Upper lobe of left lung (tissue), 6 donors: ENCODE measurements around the gene PTGER4. TPM values are rescaled to one million over a fixed set of nuclear protein-coding genes. Genes with fewer than 3 reads are reported as not detected.

Experiments
- ATAC-seq, 2 donors: fragments of 200-7000 bp; cut with Tn5 transposase; one replicate each; pipeline ENCODE4 v1.9.1; 2022; ENCODE audit warnings: mild to moderate bottlenecking in 2 of 2, moderate library complexity in 2 of 2; ENCODE audit not compliant: low FRiP score in 2 of 2
- DNase-seq, 2 donors: peaks; one replicate each; pipeline ENCODE4 v3.0.0-alpha.2; 2019 to 2020
- H3K27ac ChIP-seq, 4 donors: fragments of 200-600 bp; sonication (generic); one replicate each; pipeline ENCODE4 v1.5.1; 2016 to 2019
- H3K27me3 ChIP-seq, 4 donors: fragments of 200-600 bp; sonication (generic); one replicate each; pipeline ENCODE4 v1.5.1; 2017 to 2019
- H3K36me3 ChIP-seq, 4 donors: fragments of 200-600 bp; sonication (generic); one replicate each; pipeline ENCODE4 v1.5.1; 2016 to 2019
- H3K4me1 ChIP-seq, 4 donors: fragments of 200-600 bp; sonication (generic); one replicate each; pipeline ENCODE4 v1.5.1; 2018 to 2019
- H3K4me3 ChIP-seq, 4 donors: fragments of 200-600 bp; sonication (generic); one replicate each; pipeline ENCODE4 v1.5.1; 2017 to 2019; ENCODE audit warnings: mild to moderate bottlenecking in 2 of 4, moderate library complexity in 1 of 4
- H3K9me3 ChIP-seq, 4 donors: fragments of 200-600 bp; sonication (generic); one replicate each; pipeline ENCODE4 v1.5.1; 2018 to 2019
- EP300 ChIP-seq, 4 donors: sonication (generic); formaldehyde crosslinking; IDR thresholded peaks; one replicate each; pipeline ENCODE4 v1.5.1; 2017; ENCODE audit warnings: antibody characterized with exemption in 4 of 4, control low read depth in 2 of 4
- POLR2A ChIP-seq, 4 donors: fragments of 450-650 bp; IDR thresholded peaks; one replicate each; pipeline ENCODE4 v1.5.1; 2016 to 2017; ENCODE audit warnings: antibody characterized with exemption in 4 of 4, mild to moderate bottlenecking in 2 of 4
- POLR2AphosphoS5 ChIP-seq, 2 donors: sonication (generic); formaldehyde crosslinking; IDR thresholded peaks; one replicate each; pipeline ENCODE4 v1.5.1; 2017; ENCODE audit warnings: antibody characterized with exemption in 2 of 2
- WGBS, 2 donors: methylation state at CpG; one replicate each; pipeline ENCODE4 v1.1.5; 2017 to 2018; 5-methylcytosine and 5-hydroxymethylcytosine counted together
- total RNA-seq, 6 donors: library from RNA; depleted of rRNA in 4 of 6; stranded (reverse); fragments of >200 nt in 4 of 6; gene quantifications; one replicate each; pipeline versions ENCODE4 v1.1.0 to v1.2.1, GENCODE V29; 2016 to 2021
- TF ChIP-seq, protein P1 (sequence below), 6 experiments: fragments of 450-650 bp in 4 of 6; fragments of 200-600 bp in 2 of 6; sonication (generic) in 2 of 6; IDR thresholded peaks; one replicate each; pipeline ENCODE4 v1.5.1; 2016 to 2019; ENCODE audit warnings: antibody characterized with exemption in 6 of 6
- donor health status: DM: no; HTN: no; CAD: no; lungs with moderate emphysema.
- donor health status: DM: no; HTN: yes; CAD: no; lungs with severe emphysema.

PTGER4 gene
- total RNA-seq, 6 donors from 2014 or later = 33.9 to 64.1 (median 45.8) TPM

DNA sequence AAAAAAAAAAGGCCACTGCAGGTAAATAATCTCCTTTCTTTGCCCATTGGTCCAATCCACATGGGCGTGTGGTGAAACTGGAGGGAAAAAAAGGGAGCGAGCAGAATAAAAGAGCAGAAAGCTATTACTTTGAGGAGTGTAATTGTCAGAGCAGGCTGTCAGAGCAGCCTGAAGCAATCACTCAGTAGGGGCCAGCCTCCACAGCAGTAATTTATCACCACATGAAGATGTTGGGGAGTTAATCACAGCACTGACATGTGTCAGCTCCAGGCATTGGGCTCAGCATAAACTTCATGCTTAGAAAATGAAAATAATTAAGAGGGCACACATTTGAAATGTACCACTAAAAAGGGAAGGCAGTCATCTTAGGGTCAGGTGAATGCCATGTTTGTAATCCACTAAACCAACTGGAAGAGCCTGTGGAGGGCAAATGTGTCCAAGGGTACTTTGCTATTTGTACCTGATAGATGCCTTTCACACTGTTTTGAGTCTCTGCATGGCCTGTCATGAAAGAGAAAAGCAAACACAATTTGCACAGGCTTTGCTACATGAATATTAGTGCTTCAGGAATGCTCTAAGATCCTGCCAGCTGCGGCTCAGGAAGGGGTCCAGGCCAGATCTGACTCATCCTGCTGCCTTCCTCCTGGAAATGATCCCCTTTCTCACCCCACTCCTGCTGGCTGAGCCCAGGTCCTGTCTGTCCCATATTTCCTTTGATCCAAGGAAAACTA is 2.9 kb upstream of the PTGER4 start:
- no peaks in the 10 kb centered on the region for H3K9me3 ChIP-seq
- TF ChIP-seq POLR2A (IDR thresholded peaks at IDR 0.05) = no peak
- TF ChIP-seq POLR2AphosphoS5 (IDR thresholded peaks at IDR 0.05) = peak in 1 of 2 donors; percentile 27
- TF ChIP-seq EP300 (IDR thresholded peaks at IDR 0.05) = no peak
- TF ChIP-seq, protein P1, sequence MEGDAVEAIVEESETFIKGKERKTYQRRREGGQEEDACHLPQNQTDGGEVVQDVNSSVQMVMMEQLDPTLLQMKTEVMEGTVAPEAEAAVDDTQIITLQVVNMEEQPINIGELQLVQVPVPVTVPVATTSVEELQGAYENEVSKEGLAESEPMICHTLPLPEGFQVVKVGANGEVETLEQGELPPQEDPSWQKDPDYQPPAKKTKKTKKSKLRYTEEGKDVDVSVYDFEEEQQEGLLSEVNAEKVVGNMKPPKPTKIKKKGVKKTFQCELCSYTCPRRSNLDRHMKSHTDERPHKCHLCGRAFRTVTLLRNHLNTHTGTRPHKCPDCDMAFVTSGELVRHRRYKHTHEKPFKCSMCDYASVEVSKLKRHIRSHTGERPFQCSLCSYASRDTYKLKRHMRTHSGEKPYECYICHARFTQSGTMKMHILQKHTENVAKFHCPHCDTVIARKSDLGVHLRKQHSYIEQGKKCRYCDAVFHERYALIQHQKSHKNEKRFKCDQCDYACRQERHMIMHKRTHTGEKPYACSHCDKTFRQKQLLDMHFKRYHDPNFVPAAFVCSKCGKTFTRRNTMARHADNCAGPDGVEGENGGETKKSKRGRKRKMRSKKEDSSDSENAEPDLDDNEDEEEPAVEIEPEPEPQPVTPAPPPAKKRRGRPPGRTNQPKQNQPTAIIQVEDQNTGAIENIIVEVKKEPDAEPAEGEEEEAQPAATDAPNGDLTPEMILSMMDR (IDR thresholded peaks at IDR 0.05) = no peak
- H3K4me1 ChIP-seq = peaks cover 16 to 50% (median 25%) of the 10 kb centered on the region in 4 donors
- H3K27me3 ChIP-seq = peaks cover 0 to 7% (median under 1%) of the 10 kb centered on the region in 4 donors
- DNase-seq = peak in 1 of 2 donors; percentile 28
- no peak overlapping the region for H3K4me3 ChIP-seq
- H3K36me3 ChIP-seq = no peaks in the 10 kb centered on the region
- peak overlapping the region; percentile 9 to 62 (median 26) for H3K27ac ChIP-seq
- 69 to 79% methylated on average over 3 of the region's 3 CpGs for WGBS, 2 donors
- no peak for ATAC-seq

DNA sequence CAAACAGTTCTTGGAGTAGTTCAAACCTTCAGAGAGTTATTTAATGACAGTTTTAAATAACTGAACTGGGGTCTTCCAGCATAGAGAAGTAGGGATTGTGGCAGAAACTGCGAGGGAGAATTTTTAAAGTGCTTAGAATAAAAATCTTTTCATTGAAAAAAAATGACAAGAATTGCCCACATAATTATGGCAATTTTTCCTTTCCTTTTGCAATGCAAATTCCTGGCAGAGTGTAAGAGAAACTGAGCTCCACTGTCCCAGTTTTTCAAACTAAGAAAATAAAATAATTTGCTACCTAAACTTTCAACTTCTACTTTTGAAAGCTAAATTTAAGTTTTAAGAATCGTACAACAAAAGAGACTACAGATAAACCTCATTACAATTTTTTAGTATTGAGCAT is 2.3 kb upstream of the PTGER4 start:
- peaks cover 16 to 50% (median 26%) of the 10 kb centered on the region in 4 donors for H3K4me1 ChIP-seq
- H3K36me3 ChIP-seq = no peaks in the 10 kb centered on the region
- ATAC-seq (no peak), DNase-seq (no peak)
- no peaks in the 10 kb centered on the region for H3K9me3 ChIP-seq
- TF ChIP-seq, protein P1 (IDR thresholded peaks at IDR 0.05) = no peak
- 65 to 75% methylated on average over 2 of the region's 2 CpGs for WGBS, 2 donors
- H3K4me3 ChIP-seq = no peak overlapping the region
- H3K27me3 ChIP-seq = peaks cover 0 to 9% (median under 1%) of the 10 kb centered on the region in 4 donors
- H3K27ac ChIP-seq = peak overlapping the region; percentile 9 to 62 (median 26)

DNA sequence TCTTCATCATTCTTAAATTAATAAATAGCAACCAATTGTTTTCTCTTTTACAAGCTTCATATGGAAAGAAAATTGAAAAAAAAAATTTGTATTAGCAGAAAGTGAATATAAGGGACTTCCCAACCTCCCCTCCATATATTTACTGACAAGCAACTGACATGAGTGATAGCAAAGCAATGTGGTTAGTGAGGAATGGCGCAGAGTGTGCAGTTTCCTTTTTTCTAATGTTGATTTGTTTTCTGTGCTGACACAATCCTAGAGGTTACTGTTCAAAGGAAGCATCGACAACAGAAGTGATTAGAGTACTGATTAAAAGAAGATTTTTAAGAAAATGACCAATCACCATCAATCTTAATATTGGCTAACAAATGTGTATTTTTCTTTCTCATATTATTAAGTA is 1.7 kb upstream of the PTGER4 start:
- no peaks in the 10 kb centered on the region for H3K36me3 ChIP-seq
- DNase-seq (no peak), ATAC-seq (no peak)
- H3K4me1 ChIP-seq = peaks cover 16 to 50% (median 26%) of the 10 kb centered on the region in 4 donors
- 43 to 57% methylated on average over 2 of the region's 2 CpGs for WGBS, 2 donors
- H3K27ac ChIP-seq = peak overlapping the region in 3 of 4 donors; percentile 85 to 95 (median 93)
- peaks cover 0 to 9% (median under 1%) of the 10 kb centered on the region in 4 donors for H3K27me3 ChIP-seq
- H3K9me3 ChIP-seq = no peaks in the 10 kb centered on the region
- H3K4me3 ChIP-seq = peak overlapping the region in 2 of 4 donors; percentile 80 to 81
- TF ChIP-seq, protein P1 (IDR thresholded peaks at IDR 0.05) = no peak
- TF ChIP-seq POLR2AphosphoS5 (IDR thresholded peaks at IDR 0.05) = no peak
- no peak for TF ChIP-seq POLR2A (IDR thresholded peaks at IDR 0.05)
- TF ChIP-seq EP300 (IDR thresholded peaks at IDR 0.05) = no peak

DNA sequence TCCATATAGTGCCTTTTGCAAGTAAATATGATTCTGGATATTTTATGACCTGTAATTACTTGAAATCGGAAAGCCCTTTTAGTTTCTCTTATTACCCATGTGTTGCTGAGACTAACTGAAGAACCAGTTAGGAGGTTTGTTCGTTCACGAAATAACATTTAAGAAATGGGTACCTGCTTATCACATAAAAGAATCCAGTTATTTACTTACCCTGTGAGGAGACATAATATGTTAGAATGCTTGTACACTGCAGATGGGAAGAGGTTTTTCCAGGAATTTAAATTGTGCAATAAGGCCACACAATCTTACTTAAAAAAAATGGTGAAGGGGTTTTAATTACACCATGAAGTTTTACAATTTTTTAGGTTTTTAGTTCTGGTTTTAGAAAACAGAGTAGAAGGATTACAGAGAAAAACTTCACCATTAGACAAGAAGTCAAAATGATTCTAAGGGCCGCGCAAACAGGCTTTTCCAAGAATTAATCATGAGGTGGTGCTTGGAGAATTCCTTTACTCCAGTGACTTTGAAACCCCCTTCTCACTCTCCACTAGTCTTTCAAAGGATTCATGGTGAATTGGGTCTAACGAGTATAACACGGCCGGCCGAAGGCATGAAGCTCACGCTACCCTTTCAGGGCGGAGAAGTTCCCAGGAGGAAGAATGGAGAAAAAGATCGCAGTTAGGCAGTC is 1.1 kb upstream of the PTGER4 start:
- H3K4me3 ChIP-seq = peak overlapping the region; percentile 12 to 81 (median 74)
- peak overlapping the region; percentile 82 to 95 (median 89) for H3K27ac ChIP-seq
- ATAC-seq (no peak), DNase-seq (no peak)
- 10 to 21% methylated on average over 12 of the region's 12 CpGs for WGBS, 2 donors
- peaks cover 0 to 9% (median under 1%) of the 10 kb centered on the region in 4 donors for H3K27me3 ChIP-seq
- H3K4me1 ChIP-seq = peaks cover 16 to 50% (median 26%) of the 10 kb centered on the region in 4 donors
- TF ChIP-seq, protein P1 (IDR thresholded peaks at IDR 0.05) = no peak
- TF ChIP-seq POLR2A (IDR thresholded peaks at IDR 0.05) = no peak
- no peak for TF ChIP-seq POLR2AphosphoS5 (IDR thresholded peaks at IDR 0.05)
- no peak for TF ChIP-seq EP300 (IDR thresholded peaks at IDR 0.05)
- no peaks in the 10 kb centered on the region for H3K36me3 ChIP-seq
- H3K9me3 ChIP-seq = no peaks in the 10 kb centered on the region
